Naive thymus-derived CD4-positive, alpha-beta T cell (primary cell): ENCODE results near the gene NRXN3. TPM values are rescaled to one million over a fixed set of nuclear protein-coding genes. Genes with fewer than 3 reads are reported as not detected.

ENCODE experiments used
- ATAC-seq: fragments of 150-1000 bp; cut with Tn5 transposase; 2 replicates; pipeline ENCODE4 v1.10.0; 2021; ENCODE audit warnings: mild to moderate bottlenecking, moderate library complexity
- CTCF ChIA-PET: fragments of 350-600 bp; sonication (Branson Sonifier 250); formaldehyde crosslinking; loops from one replicate; lab custom pipeline; 2021; ENCODE audit warnings: antibody characterized with exemption; lab: Charles Lee
- POLR2A ChIA-PET: fragments of 350-600 bp; sonication (Branson Sonifier 250); formaldehyde crosslinking; loops from one replicate; lab custom pipeline; 2021; ENCODE audit warnings: antibody characterized with exemption, inconsistent platforms; lab: Charles Lee
- DNase-seq, 9 donors: peaks; one replicate each; pipeline versions ENCODE4 v3.0.0 to v3.0.0-alpha.2; 2020 to 2022; ENCODE audit warnings: mixed read lengths in 1 of 9
- H3K27ac ChIP-seq: one replicate; pipeline ENCODE4 v1.7.0; 2013; ENCODE audit warnings: mild to moderate bottlenecking, low read depth, low read length, moderate library complexity
- H3K27me3 ChIP-seq, 2 donors: one replicate each; pipeline ENCODE4 v1.7.0; 2013; ENCODE audit warnings: low read length in 2 of 2, mild to moderate bottlenecking in 2 of 2, moderate library complexity in 2 of 2; ENCODE audit not compliant: control insufficient read depth in 2 of 2, insufficient read depth in 2 of 2
- H3K36me3 ChIP-seq, 3 experiments: 1 replicate in 2 of 3; 2 replicates in 1 of 3; pipeline ENCODE4 v1.7.0; 2013; ENCODE audit warnings: low read length in 3 of 3, mild to moderate bottlenecking in 3 of 3, moderate library complexity in 1 of 3; ENCODE audit not compliant: insufficient read depth in 3 of 3, control insufficient read depth in 2 of 3
- H3K4me1 ChIP-seq, 2 donors: one replicate each; pipeline ENCODE4 v1.7.0; 2013; ENCODE audit warnings: low read length in 2 of 2, mild to moderate bottlenecking in 2 of 2, moderate library complexity in 1 of 2; ENCODE audit not compliant: control insufficient read depth in 2 of 2, insufficient read depth in 2 of 2
- H3K4me3 ChIP-seq: 2 replicates; pipeline ENCODE4 v1.7.0; 2013; ENCODE audit warnings: mild to moderate bottlenecking, low read length
- H3K9me3 ChIP-seq, 3 experiments: 1 replicate in 2 of 3; 2 replicates in 1 of 3; pipeline ENCODE4 v1.7.0; 2013; ENCODE audit warnings: low read length in 3 of 3; ENCODE audit not compliant: control insufficient read depth in 2 of 3
- H3K27ac Mint-ChIP-seq, 9 donors: one replicate each; pipeline ENCODE4 v1.8.0; 2020 to 2022; ENCODE audit warnings: mixed read lengths in 9 of 9, mild to moderate bottlenecking in 8 of 9, moderate library complexity in 5 of 9, inconsistent platforms in 2 of 9
- H3K27me3 Mint-ChIP-seq, 5 donors: one replicate each; pipeline ENCODE4 v1.8.0; 2021 to 2022; ENCODE audit warnings: mixed read lengths in 5 of 5, mild to moderate bottlenecking in 1 of 5
- H3K36me3 Mint-ChIP-seq, 5 donors: one replicate each; pipeline ENCODE4 v1.8.0; 2020 to 2022; ENCODE audit warnings: mixed read lengths in 5 of 5, mild to moderate bottlenecking in 3 of 5, inconsistent platforms in 1 of 5
- H3K4me1 Mint-ChIP-seq, 7 donors: one replicate each; pipeline ENCODE4 v1.8.0; 2020 to 2022; ENCODE audit warnings: mixed read lengths in 7 of 7, mild to moderate bottlenecking in 3 of 7, inconsistent platforms in 1 of 7
- H3K4me3 Mint-ChIP-seq, 10 donors: one replicate each; pipeline ENCODE4 v1.8.0; 2020 to 2022; ENCODE audit warnings: mild to moderate bottlenecking in 10 of 10, mixed read lengths in 10 of 10, moderate library complexity in 6 of 10, inconsistent platforms in 2 of 10
- H3K9me3 Mint-ChIP-seq, 11 donors: one replicate each; pipeline ENCODE4 v1.8.0; 2020 to 2022; ENCODE audit warnings: mixed read lengths in 11 of 11, mild to moderate bottlenecking in 4 of 11, inconsistent platforms in 1 of 11, moderate library complexity in 1 of 11
- intact Hi-C, 2 donors: fragments of 100-400 bp; cut with micrococcal nuclease; formaldehyde crosslinking; loops; one replicate each; pipeline ENCODE4 v1.15.1; 2023
- polyA plus RNA-seq, 2 donors: library from polyadenylated mRNA; unstranded; fragments of 300-500 nt; fragmentation: Illumina TruSeq; gene quantifications; one replicate each; pipeline ENCODE4 v1.2.3, GENCODE V29; 2021
- total RNA-seq, 6 experiments: library from RNA in 5 of 6; stranded (reverse) in 5 of 6; gene quantifications; 1 replicate in 5 of 6; 2 replicates in 1 of 6; pipeline ENCODE4 v1.2.3 and lab custom pipeline; 2021 to 2026

NRXN3 gene
- total and polyA plus RNA-seq, 7 experiments from 2014 or later: not detected

DNA sequence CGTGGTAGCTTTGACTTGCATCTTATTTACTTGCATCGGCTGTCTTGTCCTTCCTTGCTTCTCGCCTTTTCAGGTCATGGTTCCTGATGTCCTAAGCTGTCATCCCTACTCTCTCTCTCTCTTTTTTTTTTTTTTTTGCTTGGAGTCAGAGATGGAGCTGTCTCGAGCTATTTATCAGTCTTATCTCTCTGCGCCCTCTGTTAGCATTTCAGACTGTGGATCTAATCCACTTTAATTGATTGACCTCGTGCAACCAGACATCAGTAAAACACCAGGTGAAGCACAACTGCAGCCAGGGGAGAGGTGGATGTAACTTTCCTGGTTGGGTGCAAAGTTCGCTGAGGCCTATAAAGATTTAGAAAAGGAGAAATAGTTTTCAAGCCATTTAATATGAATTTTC lies 1486.3 kb downstream of the NRXN3 start:
- CTCF ChIA-PET: no interaction called here

DNA sequence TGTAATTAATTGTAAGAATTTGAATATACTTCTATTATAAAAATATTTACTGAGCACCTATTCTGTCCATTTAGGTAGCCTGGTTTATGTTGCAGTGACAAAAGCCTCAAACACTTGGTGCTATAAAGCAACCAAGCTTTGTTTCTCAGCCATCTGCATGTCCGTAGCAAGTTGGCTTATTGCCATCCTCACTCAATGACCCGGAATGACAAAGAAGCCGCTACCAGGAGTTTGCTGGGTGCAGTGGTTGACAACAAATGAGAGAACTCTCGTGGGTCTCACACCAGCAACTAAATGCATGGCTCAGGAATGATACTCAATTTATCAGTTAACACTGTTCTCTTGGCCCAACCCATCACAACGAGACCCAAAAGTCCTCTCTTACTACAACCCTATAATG lies 1488.0 kb downstream of the NRXN3 start:
- no peaks in the 10 kb centered on the region for H3K27me3 Mint-ChIP-seq
- Histone ChIP-seq H3K27ac (no peak overlapping the region), H3K36me3 (no peaks in the 10 kb centered on the region), H3K27me3 (no peaks in the 10 kb centered on the region), H3K9me3 (no peaks in the 10 kb centered on the region), H3K4me3 (no peak overlapping the region), H3K4me1 (no peaks in the 10 kb centered on the region)
- DNase-seq (no peak), ATAC-seq (no peak)
- intact Hi-C loops: no loop called here
- H3K4me1 Mint-ChIP-seq: no peaks in the 10 kb centered on the region
- ChIA-PET CTCF (no interaction called here), POLR2A (no interaction called here)
- H3K4me3 Mint-ChIP-seq: no peak overlapping the region
- H3K27ac Mint-ChIP-seq: no peak overlapping the region
- H3K9me3 Mint-ChIP-seq: peaks cover 0 to 10% (median 4%) of the 10 kb centered on the region in 11 donors
- no peaks in the 10 kb centered on the region for H3K36me3 Mint-ChIP-seq

More for the DNA sequence above, 1486.3 kb downstream of the NRXN3 start:
- no peak for DNase-seq
- POLR2A ChIA-PET: no interaction called here
- no peak overlapping the region for H3K27ac ChIP-seq
- ATAC-seq: no peak
- no peaks in the 10 kb centered on the region for H3K9me3 ChIP-seq
- Mint-ChIP-seq H3K4me3 (no peak overlapping the region), H3K4me1 (no peaks in the 10 kb centered on the region), H3K36me3 (no peaks in the 10 kb centered on the region), H3K27ac (no peak overlapping the region), H3K27me3 (no peaks in the 10 kb centered on the region), H3K9me3 (peaks cover 0 to 17% (median 3%) of the 10 kb centered on the region in 11 donors)
- no peaks in the 10 kb centered on the region for H3K36me3 ChIP-seq
- H3K4me3 ChIP-seq: no peak overlapping the region
- H3K27me3 ChIP-seq: no peaks in the 10 kb centered on the region
- H3K4me1 ChIP-seq: no peaks in the 10 kb centered on the region
- intact Hi-C loops: no loop called here

GRCh38 chr14:79658769-79659168 lies 1488.6 kb downstream of the NRXN3 start:
- H3K27ac Mint-ChIP-seq: no peak overlapping the region
- no peak for ATAC-seq
- no peak overlapping the region for H3K4me3 Mint-ChIP-seq
- no peak overlapping the region for H3K27ac ChIP-seq
- intact Hi-C loops: no loop called here
- H3K27me3 ChIP-seq: no peaks in the 10 kb centered on the region
- no peak for DNase-seq
- no peaks in the 10 kb centered on the region for H3K36me3 Mint-ChIP-seq
- H3K4me1 Mint-ChIP-seq: no peaks in the 10 kb centered on the region
- H3K27me3 Mint-ChIP-seq: no peaks in the 10 kb centered on the region
- CTCF ChIA-PET: no interaction called here
- no peaks in the 10 kb centered on the region for H3K9me3 ChIP-seq
- no peaks in the 10 kb centered on the region for H3K4me1 ChIP-seq
- POLR2A ChIA-PET: no interaction called here
- no peaks in the 10 kb centered on the region for H3K36me3 ChIP-seq
- H3K4me3 ChIP-seq: no peak overlapping the region
- H3K9me3 Mint-ChIP-seq: peaks cover 0 to 12% (median 3%) of the 10 kb centered on the region in 11 donors

DNA sequence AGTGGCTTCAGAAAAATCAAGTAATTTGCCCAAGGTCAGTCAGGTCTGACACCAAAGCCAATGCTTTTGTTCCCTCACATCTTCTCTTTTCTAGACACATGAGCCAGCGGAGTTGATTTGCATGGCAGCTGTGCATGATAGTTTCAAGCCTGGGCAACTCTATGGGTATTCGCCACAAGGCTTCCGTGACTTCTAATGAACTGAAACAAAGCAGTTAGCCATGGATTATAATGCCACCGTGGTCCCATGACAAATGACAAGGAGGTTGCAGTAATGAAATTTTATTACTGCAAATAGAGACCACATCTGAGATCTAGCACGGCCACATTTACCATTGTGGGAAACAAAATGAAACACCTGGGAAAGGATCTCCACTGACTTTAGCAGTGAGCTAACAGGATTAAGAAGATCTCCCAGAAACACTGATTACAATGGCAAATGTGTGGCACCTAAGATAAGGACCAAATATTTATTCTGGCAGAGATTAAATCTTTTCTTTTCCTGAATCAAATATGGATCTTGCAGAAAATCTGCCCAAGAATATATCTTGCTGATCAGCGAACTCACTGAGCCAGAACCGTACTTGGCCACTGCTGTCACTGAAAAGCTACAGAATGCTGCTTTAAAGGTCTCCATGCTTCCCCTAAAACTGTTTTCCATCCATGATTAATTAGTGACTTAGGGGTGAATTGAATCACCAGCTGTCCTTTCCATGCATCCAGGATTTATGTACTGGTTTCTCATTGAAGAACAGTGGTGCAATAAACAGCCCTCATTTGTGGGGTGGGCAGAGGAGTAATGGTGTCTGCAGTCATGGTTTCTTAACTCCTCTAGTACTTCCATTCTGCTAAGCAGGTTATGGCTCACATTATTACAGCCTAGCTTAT lies 1490.1 kb downstream of the NRXN3 start:
- DNase-seq: no peak
- H3K27me3 Mint-ChIP-seq: no peaks in the 10 kb centered on the region
- no peaks in the 10 kb centered on the region for H3K4me1 Mint-ChIP-seq
- no peak overlapping the region for H3K27ac Mint-ChIP-seq
- Histone ChIP-seq H3K36me3 (no peaks in the 10 kb centered on the region), H3K4me3 (no peak overlapping the region), H3K27me3 (no peaks in the 10 kb centered on the region), H3K9me3 (no peaks in the 10 kb centered on the region), H3K27ac (no peak overlapping the region), H3K4me1 (no peaks in the 10 kb centered on the region)
- peaks cover 0 to 16% (median 2%) of the 10 kb centered on the region in 11 donors for H3K9me3 Mint-ChIP-seq
- POLR2A ChIA-PET: no interaction called here
- no peak for ATAC-seq
- intact Hi-C loops: no loop called here
- H3K36me3 Mint-ChIP-seq: no peaks in the 10 kb centered on the region
- CTCF ChIA-PET: no interaction called here
- no peak overlapping the region for H3K4me3 Mint-ChIP-seq

DNA sequence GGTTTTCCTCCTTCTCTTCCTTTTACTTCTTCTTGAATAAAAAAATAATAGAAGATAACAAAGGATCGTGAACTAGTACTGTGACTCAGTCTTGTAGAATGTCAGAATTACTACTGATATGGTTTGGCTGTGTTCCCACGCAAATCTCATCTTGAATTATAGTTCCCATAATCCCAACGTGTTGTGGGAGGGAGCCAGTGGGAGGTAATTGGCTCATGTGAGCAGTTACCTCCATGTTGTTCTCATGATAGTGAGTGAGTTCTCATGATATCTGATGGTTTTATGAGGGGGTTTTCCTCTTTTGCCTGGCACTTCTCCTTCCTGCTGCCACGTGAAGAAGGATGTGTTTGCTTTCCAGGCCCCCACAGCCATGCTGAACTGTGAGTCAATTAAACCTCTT lies 1491.6 kb downstream of the NRXN3 start:
- intact Hi-C loops: no loop called here
- Mint-ChIP-seq H3K27me3 (no peaks in the 10 kb centered on the region), H3K4me3 (no peak overlapping the region), H3K36me3 (no peaks in the 10 kb centered on the region), H3K27ac (no peak overlapping the region), H3K4me1 (no peaks in the 10 kb centered on the region), H3K9me3 (peaks cover 0 to 19% (median 2%) of the 10 kb centered on the region in 11 donors)
- CTCF ChIA-PET: no interaction called here
- H3K27me3 ChIP-seq: no peaks in the 10 kb centered on the region
- no peaks in the 10 kb centered on the region for H3K9me3 ChIP-seq
- POLR2A ChIA-PET: no interaction called here
- no peaks in the 10 kb centered on the region for H3K4me1 ChIP-seq
- no peak overlapping the region for H3K27ac ChIP-seq
- DNase-seq: no peak
- no peaks in the 10 kb centered on the region for H3K36me3 ChIP-seq
- no peak for ATAC-seq
- H3K4me3 ChIP-seq: no peak overlapping the region

DNA sequence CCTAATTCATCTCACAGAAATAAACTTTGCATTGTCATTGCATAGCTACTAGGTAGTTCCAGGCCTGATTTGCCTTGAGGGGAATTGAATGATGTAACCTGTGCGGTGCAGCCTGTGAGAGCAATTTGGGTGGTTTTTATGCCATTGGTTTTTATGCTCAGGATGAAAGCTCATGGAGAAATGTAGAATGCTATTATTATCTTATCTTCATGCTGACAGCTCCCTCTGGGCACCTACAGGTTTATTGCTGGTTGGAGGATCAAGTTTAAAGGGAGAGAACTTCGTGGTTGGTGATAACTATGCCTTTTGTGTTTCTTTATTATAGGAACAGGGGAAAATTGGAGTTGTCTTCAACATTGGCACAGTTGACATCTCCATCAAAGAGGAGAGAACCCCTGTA lies 1493.3 kb downstream of the NRXN3 start:
- Histone ChIP-seq H3K9me3 (no peaks in the 10 kb centered on the region), H3K27me3 (no peaks in the 10 kb centered on the region), H3K4me3 (no peak overlapping the region), H3K27ac (no peak overlapping the region), H3K36me3 (no peaks in the 10 kb centered on the region), H3K4me1 (no peaks in the 10 kb centered on the region)
- Mint-ChIP-seq H3K4me3 (no peak overlapping the region), H3K36me3 (no peaks in the 10 kb centered on the region), H3K9me3 (peaks cover 0 to 19% (median 2%) of the 10 kb centered on the region in 11 donors), H3K4me1 (no peaks in the 10 kb centered on the region), H3K27ac (no peak overlapping the region), H3K27me3 (no peaks in the 10 kb centered on the region)
- ATAC-seq: no peak
- intact Hi-C loops: no loop called here
- CTCF ChIA-PET: no interaction called here
- POLR2A ChIA-PET: no interaction called here
- no peak for DNase-seq

GRCh38 chr14:79665556-79665955 lies 1495.4 kb downstream of the NRXN3 start:
- H3K36me3 ChIP-seq: no peaks in the 10 kb centered on the region
- Mint-ChIP-seq H3K4me1 (no peaks in the 10 kb centered on the region), H3K9me3 (peaks cover 0 to 19% (median 3%) of the 10 kb centered on the region in 11 donors), H3K27me3 (no peaks in the 10 kb centered on the region), H3K36me3 (no peaks in the 10 kb centered on the region), H3K27ac (no peak overlapping the region), H3K4me3 (no peak overlapping the region)
- ChIA-PET CTCF (no interaction called here), POLR2A (no interaction called here)
- no peak overlapping the region for H3K27ac ChIP-seq
- ATAC-seq (no peak), DNase-seq (no peak)
- H3K4me1 ChIP-seq: no peaks in the 10 kb centered on the region
- H3K4me3 ChIP-seq: no peak overlapping the region
- H3K27me3 ChIP-seq: no peaks in the 10 kb centered on the region
- no peaks in the 10 kb centered on the region for H3K9me3 ChIP-seq
- intact Hi-C loops: no loop called here
